Activated CD8-positive, alpha-beta memory T cell treated with anti-CD3 and anti-CD28 coated beads, Interleukin-2, amount 50 U/mL, for 1 hour (primary cell): ENCODE measurements around the gene C2orf68.
"Not testable (repeated sequence)": the region's sequence is repeated elsewhere in the genome, so short reads cannot be mapped to it uniquely, and the experiment has no call there.

Source experiments
- DNase-seq: peaks from one replicate; pipeline ENCODE4 v3.0.0-alpha.2; 2020; ENCODE audit errors: extremely low read depth

Gene C2orf68

DNA sequence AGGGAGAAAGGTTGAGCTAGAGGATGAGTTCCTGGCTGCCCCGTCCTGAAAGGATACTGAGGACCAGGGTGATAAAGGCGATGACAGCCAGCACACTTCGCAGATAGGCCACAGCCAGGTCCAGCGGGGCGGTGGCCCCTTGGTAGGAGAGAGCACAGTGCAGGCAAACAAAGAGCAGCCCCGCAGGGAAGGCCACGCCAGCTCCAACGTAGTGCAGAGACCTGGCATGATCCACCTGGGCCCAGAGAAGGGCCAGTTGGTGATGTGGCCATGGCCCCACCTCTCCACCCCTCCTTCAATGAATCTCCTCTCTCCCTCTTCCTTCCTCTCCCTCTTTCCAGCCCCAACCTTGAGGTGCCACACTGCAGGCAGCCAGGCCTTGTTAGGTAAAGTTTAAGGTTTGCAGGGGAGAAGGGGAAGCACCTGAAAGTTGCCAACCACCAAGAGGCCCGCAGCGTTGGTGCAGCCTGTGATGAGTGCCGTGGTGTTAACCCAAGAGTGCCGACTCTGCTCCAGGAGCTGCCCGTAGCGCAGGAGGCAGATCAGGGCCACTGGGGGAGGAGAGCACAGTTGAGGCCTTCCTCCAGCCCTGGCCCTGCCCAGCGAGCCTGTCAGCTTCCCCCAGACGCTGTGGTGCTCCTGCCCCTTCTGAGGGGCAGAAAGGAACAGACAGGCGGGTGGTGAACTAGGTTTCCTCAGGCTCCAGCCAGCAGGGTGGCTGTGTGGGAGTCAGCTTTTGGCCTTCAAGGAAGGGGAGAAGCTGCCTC lies 12.2 kb downstream of the C2orf68 start:
- DNase-seq = no peak

DNA sequence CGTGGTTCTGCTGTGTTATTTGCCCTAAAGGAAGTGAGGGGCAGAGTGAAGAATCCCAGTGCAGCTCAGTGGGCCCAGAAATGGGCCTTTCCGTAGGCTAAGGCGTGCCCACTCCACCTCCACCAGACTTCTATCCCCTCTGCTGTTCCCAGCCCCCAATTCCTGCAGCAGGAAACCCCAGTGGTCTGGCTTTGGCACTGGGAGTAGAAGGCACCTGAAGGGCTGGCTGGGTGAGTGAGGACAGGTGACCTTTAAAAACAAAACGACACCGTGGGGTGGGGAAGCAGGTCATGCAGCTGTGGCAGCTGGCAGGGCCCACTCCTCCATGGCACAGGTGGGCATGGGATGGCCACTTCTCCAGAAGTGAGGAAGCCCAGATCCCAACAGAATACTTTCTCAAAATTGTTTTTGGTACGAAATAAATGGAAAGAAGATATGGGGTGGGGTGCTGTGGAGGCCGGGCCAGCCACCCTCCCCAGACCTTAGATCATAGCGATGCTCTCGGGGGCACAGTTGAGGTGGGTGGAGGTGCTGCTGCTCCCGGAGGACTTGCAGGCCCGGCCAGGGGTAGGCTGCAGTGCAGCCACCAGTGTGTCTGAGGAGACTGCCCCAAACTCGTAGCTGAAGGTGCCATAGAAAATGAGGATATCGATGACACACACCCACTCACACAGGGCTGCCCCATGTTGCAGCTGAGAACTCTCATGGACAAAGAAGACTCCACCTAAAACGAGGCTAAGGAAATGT lies 13.1 kb downstream of the C2orf68 start:
- DNase-seq = no peak

DNA sequence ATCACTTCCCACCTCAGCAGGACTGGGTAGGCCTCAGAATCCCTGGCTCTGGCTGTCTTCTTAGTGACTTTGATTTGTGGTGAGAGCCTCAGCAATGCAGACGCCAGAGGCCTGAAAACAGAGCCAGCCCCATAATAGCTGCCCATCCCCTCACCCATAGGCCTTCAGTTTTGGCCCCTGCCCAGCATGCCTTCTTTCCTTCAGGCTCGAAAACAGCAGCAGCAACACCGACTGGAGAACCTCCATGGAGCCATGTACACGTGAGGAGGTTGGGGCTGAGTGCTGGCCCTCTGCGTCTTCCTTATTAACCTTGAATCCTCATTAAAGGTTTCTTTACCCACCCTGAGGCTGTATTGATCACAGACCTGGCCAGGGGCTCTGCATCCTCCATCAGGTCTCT lies 14.6 kb downstream of the C2orf68 start:
- no peak for DNase-seq

DNA sequence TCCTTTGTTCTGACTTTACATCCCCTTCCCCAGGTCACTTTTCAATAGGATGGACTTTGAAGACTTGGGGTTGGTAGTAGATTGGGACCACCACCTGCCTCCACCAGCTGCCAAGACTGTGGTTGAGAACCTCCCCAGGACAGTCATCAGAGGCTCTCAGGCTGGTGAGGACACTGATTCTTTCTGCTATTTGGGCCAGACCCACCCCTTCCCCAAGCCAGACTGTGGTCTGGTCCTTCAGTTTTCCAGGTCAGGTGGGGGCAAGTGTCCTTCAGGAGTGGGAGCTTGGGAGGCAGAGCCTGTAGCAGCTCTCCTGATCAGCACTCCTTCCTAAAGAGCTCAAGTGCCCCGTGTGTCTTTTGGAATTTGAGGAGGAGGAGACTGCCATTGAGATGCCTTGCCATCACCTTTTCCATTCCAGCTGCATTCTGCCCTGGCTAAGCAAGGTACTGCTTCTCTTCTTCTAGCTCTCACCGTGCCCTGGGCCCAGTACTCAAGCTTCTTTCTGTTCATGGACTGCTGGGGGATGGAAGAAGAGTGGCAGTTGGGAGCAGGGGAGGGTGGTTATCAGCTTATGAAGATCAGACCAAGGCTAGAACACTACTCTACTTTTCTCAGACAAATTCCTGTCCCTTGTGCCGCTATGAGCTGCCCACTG lies 15.3 kb downstream of the C2orf68 start:
- DNase-seq = no peak

DNA sequence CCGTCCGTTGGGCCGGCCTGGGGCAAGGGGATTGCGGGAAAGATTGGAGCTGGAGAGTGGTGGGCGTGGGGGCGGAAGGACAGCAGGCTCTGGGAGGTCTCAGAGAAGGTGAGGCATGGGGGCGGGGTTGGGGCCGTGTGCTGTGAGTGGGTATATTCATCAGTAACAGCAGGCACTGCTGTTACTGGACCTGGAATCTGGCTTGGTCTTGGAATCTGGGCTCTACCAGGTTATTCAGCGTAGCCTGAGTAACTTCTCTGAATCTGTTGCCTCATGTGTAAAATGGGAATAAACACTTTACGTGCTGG lies 15.9 kb downstream of the C2orf68 start:
- no peak for DNase-seq

DNA sequence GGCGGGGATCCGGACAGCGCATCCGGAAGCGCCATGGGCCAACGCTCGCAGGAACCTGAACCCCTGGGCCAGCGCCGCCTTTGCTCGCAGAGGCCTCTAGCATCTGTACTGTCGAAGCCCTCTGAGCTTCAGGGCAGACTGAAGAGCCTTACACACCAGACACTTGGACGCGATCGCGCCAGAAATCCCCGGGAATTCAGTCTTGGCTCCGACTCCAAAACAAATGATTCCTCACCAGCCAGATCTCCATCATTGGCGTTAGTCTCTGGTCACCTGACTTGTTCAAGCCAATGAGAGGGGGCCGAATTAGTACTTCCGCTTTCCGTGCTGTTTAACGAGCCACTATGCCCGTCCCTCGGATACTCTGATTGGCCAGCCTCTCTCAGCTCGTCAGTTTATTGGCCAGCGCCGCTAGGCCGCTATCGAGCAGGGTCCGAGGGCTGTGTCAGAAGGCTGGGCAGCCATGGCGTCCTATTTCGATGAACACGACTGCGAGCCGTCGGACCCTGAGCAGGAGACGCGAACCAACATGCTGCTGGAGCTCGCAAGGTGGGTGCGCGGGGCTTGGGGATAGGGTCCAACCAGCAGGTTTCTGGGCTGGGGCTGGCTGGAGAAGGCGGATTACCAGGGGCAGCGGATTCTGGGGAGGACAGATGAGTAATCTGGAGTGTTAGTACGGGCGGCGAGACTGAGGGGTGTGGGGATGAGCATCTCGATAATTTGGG lies 16.4 kb downstream of the C2orf68 start, which contains the start of gene RNF181:
RNF181 (plus strand) TSS at position 445 of the 725 bp plus-strand sequence; CDS start at position 464, 19 bp downstream.
- peak; percentile 86 for DNase-seq

DNA sequence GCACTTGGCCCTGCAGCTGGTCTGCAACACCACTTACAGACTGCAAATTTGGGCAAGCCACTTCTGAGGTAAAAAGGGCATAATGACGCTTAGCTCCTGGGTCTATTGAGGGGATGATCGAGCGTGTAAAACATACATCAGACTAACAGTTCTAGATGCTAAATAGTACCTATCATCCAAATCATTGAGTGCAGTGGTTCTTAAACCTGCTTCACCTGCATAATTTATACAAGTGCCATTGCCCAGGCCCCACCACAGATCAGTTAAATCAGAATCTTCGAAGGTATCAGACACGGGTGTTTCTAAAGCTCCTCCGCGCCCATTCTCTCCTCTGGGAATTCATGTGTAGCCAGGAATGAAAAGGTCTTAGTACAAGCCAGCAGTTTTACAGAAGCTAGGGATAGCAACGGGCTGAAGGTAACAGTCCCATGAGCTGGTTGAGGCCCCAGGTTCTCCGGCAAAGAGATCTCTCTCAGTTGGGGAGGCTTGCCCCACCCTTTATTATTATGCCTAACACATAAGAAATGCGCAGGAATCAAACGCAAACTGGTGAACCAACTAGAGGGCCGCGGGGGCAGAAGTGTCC lies 17.1 kb downstream of the C2orf68 start:
- no peak for DNase-seq

DNA sequence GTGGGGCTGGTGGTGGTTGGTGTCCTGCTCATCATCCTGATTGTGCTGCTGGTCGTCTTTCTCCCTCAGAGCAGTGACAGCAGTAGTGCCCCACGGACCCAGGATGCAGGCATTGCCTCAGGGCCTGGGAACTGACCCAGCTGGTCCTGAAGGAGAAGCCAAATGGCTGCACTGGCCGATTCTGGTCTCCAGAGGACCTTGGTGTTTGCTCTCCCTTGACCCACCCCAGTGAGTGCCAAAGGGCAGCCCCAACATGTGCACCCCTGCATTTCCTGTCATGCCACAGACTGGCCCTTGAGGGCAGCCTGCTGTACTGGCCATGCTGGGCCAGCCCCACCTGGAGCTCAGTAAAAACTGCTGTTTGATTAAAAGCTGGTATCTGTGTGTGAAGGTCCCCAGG lies 18.8 kb downstream of the C2orf68 start:
- no peak for DNase-seq

DNA sequence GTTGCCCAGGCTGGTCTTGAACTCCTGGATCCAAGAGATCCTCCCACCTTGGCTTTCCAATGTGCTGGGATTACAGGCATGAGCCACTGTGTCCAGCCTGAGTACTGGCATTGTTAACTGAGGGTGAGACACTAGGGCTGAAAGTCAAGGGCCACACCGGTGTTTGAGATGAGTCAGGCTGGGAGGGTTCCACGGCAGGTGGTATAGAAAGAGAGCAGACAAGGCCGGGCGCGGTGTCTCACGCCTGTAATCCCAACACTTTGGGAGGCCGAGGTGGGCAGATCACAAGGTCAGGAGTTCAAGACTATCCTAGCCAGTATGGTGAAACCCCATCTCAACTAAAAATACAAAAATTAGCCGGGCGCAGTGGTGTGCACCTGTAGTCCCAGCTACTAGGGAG lies 19.6 kb downstream of the C2orf68 start:
- DNase-seq = not testable (repeated sequence)

DNA sequence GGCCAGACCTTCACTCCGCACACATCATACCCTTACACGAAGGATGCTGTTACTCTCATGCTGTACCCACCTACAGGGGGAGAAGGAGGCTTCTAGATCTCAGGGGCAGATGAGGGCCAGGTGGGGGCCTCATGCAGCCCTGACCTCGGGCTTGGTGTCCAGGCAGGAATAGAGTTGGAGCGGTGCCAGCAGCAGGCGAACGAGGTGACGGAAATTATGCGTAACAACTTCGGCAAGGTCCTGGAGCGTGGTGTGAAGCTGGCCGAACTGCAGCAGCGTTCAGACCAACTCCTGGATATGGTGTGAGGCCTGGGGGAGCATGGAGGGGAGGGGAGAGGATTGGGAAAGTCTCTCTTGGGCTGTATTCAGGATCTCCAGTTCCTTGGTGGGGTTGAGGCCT lies 20.3 kb downstream of the C2orf68 start:
- no peak for DNase-seq

DNA sequence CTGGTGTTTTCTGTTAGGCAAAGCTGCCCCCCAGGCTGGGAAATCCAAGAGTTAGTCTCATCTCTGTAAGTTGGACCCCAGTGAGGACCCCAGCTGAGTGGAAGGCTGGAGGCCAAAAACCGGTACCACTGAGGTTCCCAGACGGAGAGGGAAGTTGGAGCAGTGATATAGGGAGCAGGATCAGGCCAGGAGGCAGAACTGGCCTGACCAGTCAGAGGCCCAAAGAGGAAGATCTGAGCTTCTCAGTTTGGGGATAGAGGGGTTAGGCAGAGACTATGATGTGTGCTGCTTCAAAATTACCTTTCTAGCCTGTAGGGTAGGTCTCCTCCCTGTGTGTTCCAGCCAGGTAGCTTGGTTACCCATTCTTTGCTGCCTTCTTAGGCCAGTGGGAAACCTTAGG lies 20.9 kb downstream of the C2orf68 start:
- DNase-seq = no peak

DNA sequence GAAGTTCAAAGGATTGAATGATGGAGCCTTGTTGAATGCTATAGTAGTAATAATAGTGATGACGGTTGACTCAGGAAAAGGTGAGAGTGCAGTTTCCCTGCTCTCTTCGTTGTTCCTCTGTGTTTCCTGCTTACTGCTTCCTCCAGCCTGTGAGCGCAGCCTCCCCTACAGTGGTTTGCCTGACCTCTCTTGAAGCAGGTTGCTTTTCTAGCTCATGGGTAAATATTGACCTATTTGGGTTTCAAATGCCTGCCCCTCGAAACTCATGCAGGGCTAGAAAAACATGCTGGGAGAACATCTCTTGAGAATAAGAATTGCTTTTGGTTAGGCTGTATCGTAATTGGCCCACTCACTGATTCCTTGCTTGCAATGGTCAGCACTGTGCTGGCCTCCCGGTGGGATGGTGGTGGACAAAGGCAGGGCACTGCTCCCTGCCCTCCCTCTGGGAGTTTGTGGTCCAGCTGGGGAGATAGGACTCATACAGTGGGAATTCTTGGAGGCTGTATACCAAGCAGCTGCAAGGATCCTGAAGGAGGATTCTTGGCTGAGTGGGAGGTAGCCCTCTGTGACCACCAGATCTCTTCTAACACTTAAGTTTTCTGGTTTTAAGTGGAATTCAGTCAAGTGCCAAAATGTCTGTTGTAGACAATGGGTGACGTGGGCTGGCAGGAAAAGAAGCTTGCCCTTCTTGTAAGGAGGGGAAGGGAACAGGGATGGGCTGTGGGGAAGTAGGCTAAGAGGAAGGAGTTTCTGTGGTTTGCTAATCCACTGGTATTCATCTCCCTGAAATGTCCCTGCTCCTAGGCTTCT lies 21.7 kb downstream of the C2orf68 start:
- no peak for DNase-seq

DNA sequence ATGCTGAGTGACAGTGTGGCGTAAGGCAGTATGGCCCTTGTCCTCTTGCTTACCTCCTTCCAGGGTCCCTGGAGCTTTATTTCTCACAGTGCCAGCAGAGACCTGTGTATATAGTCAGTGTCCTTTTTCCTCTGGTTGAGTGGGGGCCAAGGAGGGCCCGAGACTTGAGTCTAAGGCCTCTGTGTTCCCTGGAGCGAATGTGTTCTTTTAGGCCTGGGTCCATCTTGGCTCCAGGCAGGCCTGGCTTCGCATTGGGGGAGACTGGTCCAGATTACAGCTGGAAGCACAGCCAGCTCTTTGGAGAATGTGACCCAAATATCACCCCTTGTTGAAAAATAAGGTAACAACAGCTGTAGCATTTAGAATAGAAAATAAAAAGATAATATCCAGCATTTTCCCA lies 22.7 kb downstream of the C2orf68 start:
- no peak for DNase-seq

DNA sequence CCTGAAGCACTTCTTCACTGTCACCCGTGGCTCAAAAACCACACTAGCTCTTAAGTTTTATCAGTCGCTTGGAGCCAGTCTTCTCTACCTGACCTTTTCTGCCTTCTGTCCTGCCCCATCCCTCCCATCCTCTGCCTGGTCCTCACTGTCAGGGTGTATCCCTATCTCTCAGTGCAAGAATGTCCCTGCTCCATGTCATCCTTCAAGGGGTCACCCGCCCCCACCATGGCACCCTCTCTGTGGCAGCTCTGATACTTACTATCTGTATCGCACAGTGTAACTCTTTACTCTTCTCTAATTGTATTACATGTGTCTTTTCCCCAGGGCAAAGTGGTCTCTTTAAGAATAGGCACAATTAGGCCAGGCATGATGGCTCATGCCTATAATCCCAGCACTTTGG lies 23.2 kb downstream of the C2orf68 start:
- DNase-seq = no peak

DNA sequence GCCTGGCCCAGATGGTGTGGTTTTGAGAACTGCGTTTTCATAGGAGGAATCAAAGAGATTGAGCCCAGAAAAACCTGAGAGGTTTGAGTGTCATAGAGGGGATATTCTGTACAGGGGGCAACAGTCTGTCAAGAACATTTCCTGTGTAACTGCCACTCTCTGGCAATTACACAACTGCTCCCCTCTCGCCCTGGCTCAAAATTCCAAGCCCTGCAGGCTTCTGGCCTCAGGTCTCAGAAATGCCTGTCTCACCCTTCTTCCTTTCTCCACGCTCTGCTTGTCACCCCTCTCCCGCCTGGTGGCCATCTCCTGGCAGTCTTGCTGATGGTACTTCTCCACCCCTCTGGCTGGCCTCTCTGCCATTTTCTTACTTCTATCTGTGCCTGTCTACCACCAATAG lies 23.6 kb downstream of the C2orf68 start:
- DNase-seq = no peak

DNA sequence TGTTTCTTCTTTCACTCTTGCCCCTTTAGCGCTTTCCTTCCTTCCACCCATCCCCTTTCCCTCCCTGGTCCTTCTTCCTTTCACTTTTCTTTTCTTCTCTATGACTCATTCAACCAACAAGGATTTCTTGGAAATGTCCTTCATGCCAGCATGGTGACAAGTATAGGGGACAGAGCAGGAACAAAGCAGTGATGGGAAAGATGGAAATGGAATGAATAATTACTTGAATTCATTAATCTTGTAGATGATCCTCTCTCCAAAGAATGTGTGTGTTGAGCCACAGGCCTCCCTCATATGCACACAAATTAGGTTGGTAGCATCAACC lies 26.1 kb downstream of the C2orf68 start:
- no peak for DNase-seq

DNA sequence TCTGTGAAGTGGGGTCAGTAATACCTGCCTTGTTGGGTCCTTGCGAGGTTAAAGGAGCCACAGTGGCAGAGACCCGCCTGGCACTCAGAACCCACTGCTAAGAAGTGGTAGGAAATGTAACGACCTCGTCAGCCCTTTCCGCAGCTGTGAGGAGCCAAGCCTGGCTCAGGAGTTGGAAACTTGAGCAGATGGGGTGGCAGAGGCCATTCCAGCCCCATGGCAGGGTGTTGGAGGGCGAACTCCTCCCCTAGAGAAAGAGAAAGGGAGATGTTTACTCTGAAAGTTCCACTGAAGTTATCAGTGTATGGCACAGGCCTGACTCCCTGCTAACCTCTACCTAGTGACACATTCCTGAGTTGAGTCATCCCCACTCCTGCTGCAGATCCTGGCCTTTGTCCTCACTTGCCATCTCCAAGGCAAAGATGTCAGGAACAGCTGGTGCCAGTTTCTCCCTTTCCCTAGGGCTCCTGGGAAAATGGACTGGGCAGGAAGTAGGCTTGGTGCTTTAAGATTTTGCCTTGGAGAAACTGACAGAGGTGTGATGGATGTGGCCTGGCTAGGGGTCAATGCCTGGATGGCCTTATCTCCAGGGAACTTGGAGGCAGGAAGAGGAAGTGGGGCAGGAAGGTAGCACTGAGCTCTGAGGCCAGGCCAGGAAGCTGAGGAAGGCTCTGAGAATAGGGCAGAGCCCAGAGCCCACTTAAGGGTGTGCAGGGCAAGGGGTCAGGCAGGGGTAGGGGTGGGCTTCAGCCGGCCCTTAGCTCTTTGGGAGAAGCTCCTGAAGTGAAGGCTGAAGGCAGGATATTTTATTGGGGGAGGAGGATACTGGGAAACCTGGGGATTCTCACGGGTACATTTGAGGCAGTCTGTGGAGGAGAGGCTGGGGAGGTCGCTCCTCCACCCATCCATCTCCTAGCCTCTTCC lies 26.7 kb downstream of the C2orf68 start:
- DNase-seq = no peak

DNA sequence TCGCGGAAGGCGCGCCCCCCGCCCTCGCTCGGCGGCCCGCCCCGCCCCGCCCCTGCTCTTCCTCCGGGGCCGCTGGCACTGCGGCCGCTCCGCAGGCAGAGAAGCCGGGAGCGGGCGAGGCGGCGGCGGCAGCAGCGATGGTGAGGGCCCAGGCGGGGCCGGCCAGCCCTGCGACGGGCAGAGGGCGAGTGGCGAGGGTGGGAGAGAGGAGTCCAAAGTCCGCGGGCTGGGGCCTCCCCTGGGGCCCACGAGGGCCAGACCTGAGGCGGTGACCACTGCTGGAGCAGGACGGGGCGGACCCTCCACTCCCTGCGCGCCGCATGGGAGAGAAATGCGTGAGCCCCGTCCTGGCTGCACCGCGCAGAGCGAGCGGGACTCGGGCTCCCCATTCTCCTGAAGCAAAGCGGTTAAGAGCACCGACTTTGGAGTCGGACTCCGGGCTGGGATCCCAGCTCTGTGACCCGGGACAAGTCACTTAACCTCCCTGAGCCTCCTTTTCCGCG lies 27.5 kb downstream of the C2orf68 start, which contains the start of gene VAMP5:
VAMP5 (plus strand) TSS at position 78 of the 503 bp plus-strand sequence; CDS start at position 138, 60 bp downstream.
- no peak for DNase-seq

DNA sequence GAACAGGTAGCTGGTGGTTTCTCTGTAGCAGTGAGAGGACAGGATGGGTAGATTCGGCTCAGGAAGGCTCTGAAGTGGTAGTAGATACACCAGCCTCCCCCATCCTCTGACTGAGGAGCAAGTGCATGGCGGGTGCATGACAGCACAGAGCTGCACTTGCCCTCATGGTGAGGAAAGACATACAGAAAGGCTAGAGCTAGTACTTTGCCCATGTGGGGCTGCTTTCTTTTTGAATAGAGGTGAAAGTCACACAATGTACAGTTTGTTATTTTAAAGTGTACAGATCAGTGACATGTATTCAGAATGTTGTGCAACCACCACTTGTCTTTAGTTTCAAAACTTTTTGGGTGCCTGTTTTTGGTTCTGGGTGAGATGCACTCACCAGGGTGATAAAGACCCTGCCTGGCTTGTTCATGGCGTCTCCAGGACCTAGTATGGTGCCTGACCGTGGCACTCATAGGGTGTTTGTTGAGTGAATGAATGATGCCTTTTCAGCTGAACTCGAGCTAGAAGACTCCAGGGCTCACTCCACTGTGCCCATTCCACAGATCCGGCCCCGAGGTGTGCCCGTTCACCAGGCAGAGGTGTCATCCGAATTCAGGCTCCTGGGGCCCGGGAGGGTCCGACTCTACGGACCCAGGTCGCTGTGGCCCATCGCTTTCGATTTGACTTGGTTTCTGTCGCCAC lies 28.1 kb downstream of the C2orf68 start:
- no peak for DNase-seq
